OCI-LY7 (cell line): ENCODE measurements around the gene LRIG3.

Source experiments
- EZH2phosphoT487 ChIP-seq: fragments of 200-600 bp; sonication (generic); IDR thresholded peaks from 2 replicates; pipeline ENCODE4 v1.6.1; 2018; ENCODE audit warnings: low read depth, borderline replicate concordance, mild to moderate bottlenecking, mixed run types, antibody characterized with exemption, low read length, moderate library complexity, mixed read lengths
- TF ChIP-seq, protein P1 (sequence below): fragments of 200-600 bp; sonication (generic); conservative IDR thresholded peaks from 2 replicates; pipeline ENCODE4 v1.5.1; 2014; ENCODE audit warnings: mild to moderate bottlenecking, antibody characterized with exemption, low read length, moderate library complexity, mixed read lengths

DNA sequence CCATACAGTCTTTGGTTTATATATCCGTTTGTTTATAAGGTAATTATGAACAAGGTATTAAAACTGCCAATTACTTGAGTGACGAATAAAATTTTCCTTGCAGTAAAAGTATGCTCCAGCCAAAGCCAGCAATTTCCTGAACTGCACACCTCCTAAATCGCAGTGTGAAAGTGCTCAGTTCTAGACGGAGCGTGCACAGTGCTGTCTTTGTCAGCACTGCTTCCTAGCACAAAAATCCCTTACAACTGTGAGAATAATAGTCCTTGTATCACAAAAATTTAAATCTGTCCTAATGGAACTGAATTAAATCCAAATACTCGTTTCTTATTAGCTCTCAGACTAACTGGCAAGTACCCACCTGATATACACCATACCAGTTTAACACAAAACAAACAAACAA is 26.3 kb downstream of the LRIG3 start:
- TF ChIP-seq, protein P1, sequence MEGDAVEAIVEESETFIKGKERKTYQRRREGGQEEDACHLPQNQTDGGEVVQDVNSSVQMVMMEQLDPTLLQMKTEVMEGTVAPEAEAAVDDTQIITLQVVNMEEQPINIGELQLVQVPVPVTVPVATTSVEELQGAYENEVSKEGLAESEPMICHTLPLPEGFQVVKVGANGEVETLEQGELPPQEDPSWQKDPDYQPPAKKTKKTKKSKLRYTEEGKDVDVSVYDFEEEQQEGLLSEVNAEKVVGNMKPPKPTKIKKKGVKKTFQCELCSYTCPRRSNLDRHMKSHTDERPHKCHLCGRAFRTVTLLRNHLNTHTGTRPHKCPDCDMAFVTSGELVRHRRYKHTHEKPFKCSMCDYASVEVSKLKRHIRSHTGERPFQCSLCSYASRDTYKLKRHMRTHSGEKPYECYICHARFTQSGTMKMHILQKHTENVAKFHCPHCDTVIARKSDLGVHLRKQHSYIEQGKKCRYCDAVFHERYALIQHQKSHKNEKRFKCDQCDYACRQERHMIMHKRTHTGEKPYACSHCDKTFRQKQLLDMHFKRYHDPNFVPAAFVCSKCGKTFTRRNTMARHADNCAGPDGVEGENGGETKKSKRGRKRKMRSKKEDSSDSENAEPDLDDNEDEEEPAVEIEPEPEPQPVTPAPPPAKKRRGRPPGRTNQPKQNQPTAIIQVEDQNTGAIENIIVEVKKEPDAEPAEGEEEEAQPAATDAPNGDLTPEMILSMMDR = no peak
- TF ChIP-seq EZH2phosphoT487 = no peak
